GM23248 (cell line): ENCODE results near the gene ACAP1.
"Not testable (repeated sequence)": the region's sequence is repeated elsewhere in the genome, so short reads cannot be mapped to it uniquely, and the experiment has no call there.

Source experiments
- EZH2 ChIP-seq: fragments of 200-600 bp; sonication (generic); IDR thresholded peaks from 2 replicates; pipeline ENCODE4 v1.6.1; 2018; ENCODE audit warnings: antibody characterized with exemption, mild to moderate bottlenecking; ENCODE audit not compliant: insufficient read depth, poor library complexity, severe bottlenecking
- EZH2phosphoT487 ChIP-seq: fragments of 200-600 bp; sonication (generic); IDR thresholded peaks from 2 replicates; pipeline ENCODE4 v1.6.1; 2018; ENCODE audit warnings: antibody characterized with exemption, moderate library complexity, mild to moderate bottlenecking, low read depth; ENCODE audit not compliant: insufficient read depth

DNA sequence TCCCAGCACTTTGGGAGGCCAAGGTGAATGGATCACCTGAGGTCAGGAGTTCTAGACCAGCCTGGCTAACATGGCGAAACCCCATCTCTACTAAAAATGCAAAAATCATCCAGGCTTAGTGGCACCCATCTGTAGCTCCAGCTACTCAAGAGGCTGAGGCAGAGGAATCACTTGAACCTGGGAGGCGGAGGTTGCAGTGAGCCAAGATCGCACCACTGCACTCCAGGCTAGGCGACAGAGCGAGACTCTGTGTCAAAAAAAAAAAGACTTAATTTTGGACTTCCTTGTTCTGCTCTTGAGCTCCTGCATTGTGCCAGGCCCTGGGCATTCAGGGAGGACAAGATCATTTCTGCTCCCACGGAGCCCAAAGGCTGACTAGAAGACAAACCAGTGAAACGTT is 1.3 kb downstream of the ACAP1 start:
- not testable (repeated sequence) for TF ChIP-seq EZH2, EZH2phosphoT487
